SK-N-SH (cell line): Measurements from ENCODE around the gene SLCO3A1.

Experiments used
- CHD2 ChIP-seq: fragments of 150-350 bp; IDR thresholded peaks from 2 replicates; pipeline ENCODE4 v1.6.1; 2018; ENCODE audit warnings: low read length; ENCODE audit not compliant: partially characterized antibody
- EP300 ChIP-seq, 2 experiments: IDR thresholded peaks; 2 replicates each; pipeline versions ENCODE4 v1.4.0 to v1.6.1; 2012; ENCODE audit warnings: borderline replicate concordance in 1 of 2, low read depth in 1 of 2, low read length in 1 of 2
- EZH2phosphoT487 ChIP-seq: fragments of 200-600 bp; sonication (generic); IDR thresholded peaks from 2 replicates; pipeline ENCODE4 v1.6.1; 2017; ENCODE audit warnings: low read depth, mixed run types, mild to moderate bottlenecking, antibody characterized with exemption, moderate library complexity, borderline replicate concordance
- FOXM1 ChIP-seq: IDR thresholded peaks from 2 replicates; pipeline ENCODE4 v1.4.0; 2012; ENCODE audit warnings: low read depth, mild to moderate bottlenecking
- JUND ChIP-seq: IDR thresholded peaks from 2 replicates; pipeline ENCODE4 v1.4.0; 2012
- MXI1 ChIP-seq: IDR thresholded peaks from 2 replicates; pipeline ENCODE4 v1.6.1; 2012; ENCODE audit warnings: mild to moderate bottlenecking, low read depth, low read length, improper control_type of control experiment
- NFIC ChIP-seq: IDR thresholded peaks from 2 replicates; pipeline ENCODE4 v1.4.0; 2012; ENCODE audit warnings: borderline replicate concordance
- RAD21 ChIP-seq: IDR thresholded peaks from 2 replicates; pipeline ENCODE4 v1.6.1; 2012; ENCODE audit warnings: mild to moderate bottlenecking, low read length
- RCOR1 ChIP-seq: fragments of 150-350 bp; IDR thresholded peaks from 2 replicates; pipeline ENCODE4 v1.6.1; 2017; ENCODE audit warnings: antibody characterized with exemption, low read length
- RFX5 ChIP-seq: IDR thresholded peaks from 2 replicates; pipeline ENCODE4 v1.6.1; 2012; ENCODE audit warnings: mild to moderate bottlenecking, improper control_type of control experiment, low read length
- USF1 ChIP-seq: IDR thresholded peaks from 2 replicates; pipeline ENCODE4 v1.4.0; 2012; ENCODE audit warnings: low read depth, borderline replicate concordance
- YY1 ChIP-seq: IDR thresholded peaks from 2 replicates; pipeline ENCODE4 v1.4.0; 2012; ENCODE audit warnings: low read depth, mild to moderate bottlenecking
- ZBTB33 ChIP-seq: IDR thresholded peaks from 2 replicates; pipeline ENCODE4 v1.4.0; 2012; ENCODE audit warnings: low read depth, borderline replicate concordance
- TF ChIP-seq, protein P1 (sequence below): fragments of 200-600 bp; sonication (generic); IDR thresholded peaks from 2 replicates; pipeline ENCODE4 v1.6.1; 2017; ENCODE audit warnings: antibody characterized with exemption, mild to moderate bottlenecking, moderate library complexity

GRCh38 chr15:92006186-92007028 lies 152.9 kb downstream of the SLCO3A1 start:
- TF ChIP-seq, protein P1, sequence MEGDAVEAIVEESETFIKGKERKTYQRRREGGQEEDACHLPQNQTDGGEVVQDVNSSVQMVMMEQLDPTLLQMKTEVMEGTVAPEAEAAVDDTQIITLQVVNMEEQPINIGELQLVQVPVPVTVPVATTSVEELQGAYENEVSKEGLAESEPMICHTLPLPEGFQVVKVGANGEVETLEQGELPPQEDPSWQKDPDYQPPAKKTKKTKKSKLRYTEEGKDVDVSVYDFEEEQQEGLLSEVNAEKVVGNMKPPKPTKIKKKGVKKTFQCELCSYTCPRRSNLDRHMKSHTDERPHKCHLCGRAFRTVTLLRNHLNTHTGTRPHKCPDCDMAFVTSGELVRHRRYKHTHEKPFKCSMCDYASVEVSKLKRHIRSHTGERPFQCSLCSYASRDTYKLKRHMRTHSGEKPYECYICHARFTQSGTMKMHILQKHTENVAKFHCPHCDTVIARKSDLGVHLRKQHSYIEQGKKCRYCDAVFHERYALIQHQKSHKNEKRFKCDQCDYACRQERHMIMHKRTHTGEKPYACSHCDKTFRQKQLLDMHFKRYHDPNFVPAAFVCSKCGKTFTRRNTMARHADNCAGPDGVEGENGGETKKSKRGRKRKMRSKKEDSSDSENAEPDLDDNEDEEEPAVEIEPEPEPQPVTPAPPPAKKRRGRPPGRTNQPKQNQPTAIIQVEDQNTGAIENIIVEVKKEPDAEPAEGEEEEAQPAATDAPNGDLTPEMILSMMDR, result no peak
- TF ChIP-seq JUND, result no peak
- no peak for TF ChIP-seq RAD21
- no peak for TF ChIP-seq RFX5
- no peak for TF ChIP-seq MXI1
- no peak for TF ChIP-seq USF1
- TF ChIP-seq EP300 (IDR thresholded peaks at IDR 0.05; ENCODE audit: borderline replicate concordance in 1 of 2, low read depth in 1 of 2, low read length in 1 of 2), result no peak
- no peak for TF ChIP-seq RCOR1
- no peak for TF ChIP-seq FOXM1
- TF ChIP-seq EZH2phosphoT487, result no peak
- no peak for TF ChIP-seq ZBTB33
- no peak for TF ChIP-seq YY1
- no peak for TF ChIP-seq NFIC
- no peak for TF ChIP-seq CHD2
